ENCODE results near the gene CNGA1. TPM values are rescaled to one million over a fixed set of nuclear protein-coding genes. Genes with fewer than 3 reads are reported as not detected.

CNGA1 gene
- total RNA-seq, 4 donors from 2014 or later: 0.40 to 1.8 TPM; not detected in 2

DNA sequence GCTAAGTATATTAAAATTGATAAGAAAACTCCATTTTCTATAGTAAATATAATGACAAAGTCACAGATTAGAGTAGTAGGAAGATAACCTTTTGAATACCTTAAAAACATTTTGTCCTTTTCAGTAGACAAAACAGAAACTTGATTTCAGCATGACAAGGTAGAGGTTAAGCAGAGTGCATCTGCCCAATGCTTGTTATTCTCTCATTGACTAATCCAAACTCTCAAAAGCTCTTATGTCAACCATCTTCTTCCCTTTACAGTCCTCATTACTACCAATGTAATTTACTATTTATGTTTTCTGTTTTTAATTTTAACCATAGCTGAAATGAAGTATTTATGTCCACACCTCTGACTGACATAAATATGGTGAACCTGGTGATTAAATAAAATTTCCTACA is 11.2 kb upstream of the CNGA1 start:
- Histone ChIP-seq H3K4me1 (peaks cover 0 to 8% (median 0%) of the 10 kb centered on the region in 3 donors), H3K27ac (no peak overlapping the region), H3K4me3 (no peak overlapping the region), H3K9me3 (no peaks in the 10 kb centered on the region), H3K27me3 (peaks cover 4% of the 10 kb centered on the region), H3K36me3 (no peaks in the 10 kb centered on the region)
- ATAC-seq: no peak
- TF ChIP-seq POLR2A (IDR thresholded peaks at IDR 0.05) (no peak), POLR2AphosphoS5 (IDR thresholded peaks at IDR 0.05) (no peak), EP300 (IDR thresholded peaks at IDR 0.05) (no peak)
- TF ChIP-seq, protein P1, sequence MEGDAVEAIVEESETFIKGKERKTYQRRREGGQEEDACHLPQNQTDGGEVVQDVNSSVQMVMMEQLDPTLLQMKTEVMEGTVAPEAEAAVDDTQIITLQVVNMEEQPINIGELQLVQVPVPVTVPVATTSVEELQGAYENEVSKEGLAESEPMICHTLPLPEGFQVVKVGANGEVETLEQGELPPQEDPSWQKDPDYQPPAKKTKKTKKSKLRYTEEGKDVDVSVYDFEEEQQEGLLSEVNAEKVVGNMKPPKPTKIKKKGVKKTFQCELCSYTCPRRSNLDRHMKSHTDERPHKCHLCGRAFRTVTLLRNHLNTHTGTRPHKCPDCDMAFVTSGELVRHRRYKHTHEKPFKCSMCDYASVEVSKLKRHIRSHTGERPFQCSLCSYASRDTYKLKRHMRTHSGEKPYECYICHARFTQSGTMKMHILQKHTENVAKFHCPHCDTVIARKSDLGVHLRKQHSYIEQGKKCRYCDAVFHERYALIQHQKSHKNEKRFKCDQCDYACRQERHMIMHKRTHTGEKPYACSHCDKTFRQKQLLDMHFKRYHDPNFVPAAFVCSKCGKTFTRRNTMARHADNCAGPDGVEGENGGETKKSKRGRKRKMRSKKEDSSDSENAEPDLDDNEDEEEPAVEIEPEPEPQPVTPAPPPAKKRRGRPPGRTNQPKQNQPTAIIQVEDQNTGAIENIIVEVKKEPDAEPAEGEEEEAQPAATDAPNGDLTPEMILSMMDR (IDR thresholded peaks at IDR 0.05): no peak

DNA sequence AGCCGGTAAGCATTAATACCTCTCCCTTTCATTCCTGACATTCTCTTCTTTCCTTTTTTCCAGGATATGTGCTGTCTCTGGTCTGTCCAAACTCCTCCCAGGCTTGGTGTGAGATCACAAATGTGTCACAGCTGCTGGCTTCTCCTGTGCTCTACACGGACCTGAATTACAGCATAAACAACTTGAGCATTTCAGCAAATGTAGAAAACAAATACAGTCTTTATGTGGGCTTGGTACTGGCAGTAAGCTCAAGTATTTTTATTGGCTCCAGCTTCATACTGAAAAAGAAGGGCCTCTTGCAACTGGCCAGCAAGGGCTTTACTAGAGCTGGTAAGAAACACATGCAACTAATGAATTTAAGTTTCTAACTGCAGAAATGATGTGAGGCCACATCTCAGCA is 8.5 kb upstream of the CNGA1 start:
- Histone ChIP-seq H3K27ac (no peak overlapping the region), H3K4me1 (no peaks in the 10 kb centered on the region), H3K36me3 (no peaks in the 10 kb centered on the region), H3K9me3 (no peaks in the 10 kb centered on the region), H3K4me3 (no peak overlapping the region), H3K27me3 (peaks cover 8% of the 10 kb centered on the region)
- WGBS, 2 donors (ENCODE audit: low coverage in 1 of 2): 17 to 22% methylated on average over 2 of the region's 2 CpGs
- no peak for TF ChIP-seq POLR2A (IDR thresholded peaks at IDR 0.05)
- TF ChIP-seq, protein P1 (IDR thresholded peaks at IDR 0.05): no peak
- TF ChIP-seq EP300 (IDR thresholded peaks at IDR 0.05): no peak
- no peak for TF ChIP-seq POLR2AphosphoS5 (IDR thresholded peaks at IDR 0.05)
- ATAC-seq: no peak

- Histone ChIP-seq H3K36me3 (no peaks in the 10 kb centered on the region), H3K4me3 (no peak overlapping the region), H3K27ac (no peak overlapping the region), H3K9me3 (no peaks in the 10 kb centered on the region), H3K27me3 (peaks cover 8% of the 10 kb centered on the region), H3K4me1 (no peaks in the 10 kb centered on the region)
- 40 to 71% methylated on average over 3 to 4 of the region's 4 CpGs for WGBS, 2 donors (ENCODE audit: low coverage in 1 of 2)
- ATAC-seq: no peak
- no peak for TF ChIP-seq POLR2AphosphoS5 (IDR thresholded peaks at IDR 0.05)
- TF ChIP-seq EP300 (IDR thresholded peaks at IDR 0.05): no peak
- no peak for TF ChIP-seq POLR2A (IDR thresholded peaks at IDR 0.05)
- TF ChIP-seq, protein P1 (IDR thresholded peaks at IDR 0.05): no peak
Observed at GRCh38 chr4:48024522-48024921, 8.0 kb upstream of the CNGA1 start.

GRCh38 chr4:48022192-48022799 is 5.8 kb upstream of the CNGA1 start:
- Histone ChIP-seq H3K4me3 (no peak overlapping the region), H3K4me1 (peaks cover 0 to 3% (median 2%) of the 10 kb centered on the region in 3 donors), H3K27ac (no peak overlapping the region), H3K9me3 (no peaks in the 10 kb centered on the region), H3K36me3 (no peaks in the 10 kb centered on the region), H3K27me3 (peaks cover 13% of the 10 kb centered on the region)
- 46 to 63% methylated on average over 3 of the region's 3 CpGs for WGBS, 2 donors (ENCODE audit: low coverage in 1 of 2)
- TF ChIP-seq, protein P1 (IDR thresholded peaks at IDR 0.05): no peak
- TF ChIP-seq EP300 (IDR thresholded peaks at IDR 0.05) (no peak), POLR2A (IDR thresholded peaks at IDR 0.05) (no peak), POLR2AphosphoS5 (IDR thresholded peaks at IDR 0.05) (no peak)
- no peak for ATAC-seq

- TF ChIP-seq POLR2A (IDR thresholded peaks at IDR 0.05): no peak
- no peak for TF ChIP-seq EP300 (IDR thresholded peaks at IDR 0.05)
- TF ChIP-seq, protein P1 (IDR thresholded peaks at IDR 0.05): no peak
- TF ChIP-seq POLR2AphosphoS5 (IDR thresholded peaks at IDR 0.05): no peak
- no peak overlapping the region for H3K27ac ChIP-seq
- no peaks in the 10 kb centered on the region for H3K9me3 ChIP-seq
- peaks cover 0 to 15% (median 7%) of the 10 kb centered on the region in 3 donors for H3K4me1 ChIP-seq
- 50 to 100% methylated on average over 1 of the region's 1 CpG for WGBS, 2 donors (ENCODE audit: low coverage in 1 of 2)
- H3K27me3 ChIP-seq: peaks cover 22% of the 10 kb centered on the region
- no peak for ATAC-seq
- H3K36me3 ChIP-seq: no peaks in the 10 kb centered on the region
- H3K4me3 ChIP-seq: no peak overlapping the region
Observed at GRCh38 chr4:48021100-48021499, 4.6 kb upstream of the CNGA1 start.

Measured in gastroesophageal sphincter (tissue), 4 donors.